NCI-H1694 (cell line): ENCODE measurements around the gene NRAP.

Source experiments
- DNase-seq: peaks from one replicate; lab custom pipeline; 2025; lab: John Stamatoyannopoulos, UW

The NRAP gene

DNA sequence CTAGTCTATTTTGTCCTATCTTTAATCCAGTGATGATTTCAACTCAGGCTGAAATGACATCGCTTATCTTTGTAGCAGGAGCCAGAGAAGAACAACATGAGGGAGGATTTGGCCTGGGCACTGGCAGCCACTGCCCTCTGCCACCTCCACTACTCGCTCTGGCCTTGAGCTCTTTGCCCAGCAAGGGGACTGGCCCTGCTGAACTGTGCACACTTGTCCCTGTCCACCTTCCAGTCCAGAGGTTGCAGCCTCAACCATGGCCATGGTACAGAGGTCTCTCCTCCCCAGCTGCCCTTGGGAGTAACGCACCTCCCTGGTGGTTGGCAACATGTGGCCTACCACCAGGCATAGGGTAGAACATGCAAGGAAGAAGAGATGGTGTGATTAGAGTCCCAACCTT is 102.6 kb downstream of the NRAP start:
- no peak for DNase-seq

DNA sequence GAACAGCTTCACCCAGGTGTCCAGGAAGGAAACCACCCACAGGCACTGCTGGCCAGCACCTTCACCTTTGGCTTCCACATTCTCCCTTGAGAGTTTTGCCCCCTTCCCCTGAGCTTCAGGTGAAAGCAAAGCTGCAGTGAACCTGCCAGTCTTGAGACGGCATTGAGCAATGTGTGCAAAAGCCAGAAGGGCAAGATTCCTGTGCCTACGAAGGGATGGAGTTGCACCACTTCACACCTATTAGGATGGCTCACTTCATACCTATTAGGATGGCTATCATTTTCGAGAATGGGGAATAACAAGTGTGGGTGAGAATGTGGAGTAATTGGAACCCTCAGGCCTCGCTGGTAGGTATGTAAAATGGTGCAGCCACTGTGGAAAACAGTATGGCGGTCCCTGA is 103.8 kb downstream of the NRAP start:
- no peak for DNase-seq

DNA sequence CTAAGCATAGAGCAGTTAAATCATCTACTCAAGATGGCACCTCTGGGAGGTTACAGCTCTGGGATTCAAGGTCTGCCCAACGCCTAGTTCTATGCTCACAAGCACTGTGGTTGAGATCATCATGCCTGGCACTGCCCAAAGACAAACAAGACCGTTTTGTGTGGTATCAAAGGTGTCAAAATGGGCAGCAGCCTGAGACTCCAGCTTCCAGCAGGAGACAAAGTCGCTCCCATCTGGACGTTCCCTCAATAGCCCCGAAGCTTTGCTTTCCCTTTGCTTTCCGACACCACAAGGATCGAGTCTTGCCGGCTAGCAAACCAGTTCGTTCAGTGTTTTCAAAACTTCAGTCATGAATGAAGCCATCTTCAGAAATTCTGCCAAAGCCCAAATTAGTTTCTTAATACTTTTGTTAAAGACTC is 105.9 kb downstream of the NRAP start:
- no peak for DNase-seq

- no peak for DNase-seq
Measured at GRCh38 chr10:113557424-113557862, 106.4 kb downstream of the NRAP start.

GRCh38 chr10:113555751-113556150 is 108.1 kb downstream of the NRAP start:
- no peak for DNase-seq

DNA sequence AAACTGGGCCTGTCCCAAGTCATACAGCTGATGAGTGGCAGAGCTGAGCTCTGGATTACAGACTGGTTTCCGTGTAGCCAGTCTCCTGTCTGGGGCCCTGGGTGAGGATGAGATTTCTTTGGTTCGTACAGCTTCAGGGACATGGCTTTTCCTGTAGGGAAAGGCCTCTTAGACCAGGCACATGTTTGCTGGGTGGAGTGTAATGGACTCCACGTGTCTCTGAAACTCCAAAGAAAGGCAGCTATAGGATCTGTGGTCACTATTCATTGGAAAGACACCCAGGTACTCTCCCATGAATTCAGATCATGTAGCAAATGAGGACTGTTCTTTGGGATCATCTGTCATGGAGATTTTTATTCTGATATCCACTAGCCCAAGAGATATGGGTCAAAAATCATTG is 108.6 kb downstream of the NRAP start:
- DNase-seq = no peak

DNA sequence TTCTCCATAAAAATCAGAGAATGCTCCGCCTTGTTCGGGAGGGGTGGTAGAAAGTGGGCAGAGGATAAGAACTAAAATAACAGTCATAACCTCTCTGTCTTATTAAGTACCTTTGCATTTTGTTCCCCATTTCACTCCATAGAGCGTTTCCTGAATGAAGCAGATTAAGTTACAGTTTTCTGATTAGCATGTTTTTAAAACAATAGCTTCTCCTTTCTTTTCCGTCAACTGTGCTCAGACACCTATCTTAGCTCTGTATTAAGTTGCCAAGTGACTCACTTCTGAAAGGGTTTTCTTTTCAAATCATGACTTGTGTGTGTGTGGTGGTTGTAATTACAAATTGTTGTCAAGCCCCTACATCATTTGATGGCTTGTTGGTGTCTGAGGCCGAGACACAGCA is 109.6 kb downstream of the NRAP start:
- no peak for DNase-seq

DNA sequence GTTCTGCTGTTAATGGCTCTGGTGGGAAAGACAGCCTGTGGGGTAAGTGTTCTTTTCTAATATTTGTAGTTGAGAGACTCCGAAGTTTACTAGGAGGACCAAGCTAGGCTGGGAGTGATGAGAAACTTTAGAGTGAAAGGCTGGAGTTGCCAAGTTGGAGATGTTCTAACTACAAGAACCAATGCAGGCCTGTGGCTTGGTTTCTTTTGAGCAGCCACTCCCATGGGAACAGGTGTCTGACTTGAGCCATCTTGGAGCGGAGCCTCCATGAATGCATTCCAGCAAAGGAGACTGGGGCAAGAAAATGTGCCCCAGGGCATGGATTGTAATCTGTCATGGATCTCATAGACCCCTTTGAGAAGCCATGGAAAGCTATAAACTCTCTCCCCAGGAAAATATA is 110.7 kb downstream of the NRAP start:
- DNase-seq = no peak

GRCh38 chr10:113552701-113553100 is 111.1 kb downstream of the NRAP start, which contains the start of gene HABP2:
Gene HABP2 (plus strand): TSS chr10:113553053. CDS start chr10:113553122, 69 bp downstream.
- no peak for DNase-seq

DNA sequence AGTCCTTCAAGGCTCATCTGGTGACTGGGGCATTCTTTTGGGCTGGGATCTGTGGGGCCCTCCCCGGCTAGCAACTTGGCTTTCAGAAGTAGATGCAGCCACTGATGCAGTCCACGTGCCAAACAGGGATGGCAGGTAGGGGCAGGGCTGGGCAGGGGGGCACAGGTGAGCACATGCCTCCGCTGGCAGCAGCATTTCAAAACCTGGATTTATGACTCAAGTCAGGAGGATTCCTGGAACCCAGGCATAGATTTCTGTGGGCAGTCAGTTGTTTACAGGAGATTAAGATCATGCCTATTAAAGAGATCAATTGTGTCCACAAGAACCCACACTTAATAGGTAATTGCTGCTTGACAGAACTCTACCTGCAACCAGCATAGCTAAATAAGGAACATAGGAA is 111.8 kb downstream of the NRAP start:
- DNase-seq = no peak

GRCh38 chr10:113550365-113550764 is 113.5 kb downstream of the NRAP start:
- DNase-seq = no peak

GRCh38 chr10:113549856-113550255 is 114.0 kb downstream of the NRAP start:
- DNase-seq = no peak

GRCh38 chr10:113547426-113547825 is 116.4 kb downstream of the NRAP start:
- no peak for DNase-seq

GRCh38 chr10:113544392-113544791 is 119.4 kb downstream of the NRAP start:
- DNase-seq = no peak

- DNase-seq = no peak
Measured at GRCh38 chr10:113543107-113543955, 120.5 kb downstream of the NRAP start.

- no peak for DNase-seq
Measured at GRCh38 chr10:113541549-113541927, 122.3 kb downstream of the NRAP start.

- no peak for DNase-seq
Measured at GRCh38 chr10:113540845-113541548, 122.8 kb downstream of the NRAP start.

GRCh38 chr10:113539789-113540188 is 124.1 kb downstream of the NRAP start:
- DNase-seq = no peak
